A673 (cell line): ENCODE data around the gene AMPD2.
"Not testable (repeated sequence)": the region's sequence is repeated elsewhere in the genome, so short reads cannot be mapped to it uniquely, and the experiment has no call there.

Source experiments
- EZH2 ChIP-seq: fragments of 200-600 bp; sonication (generic); IDR thresholded peaks from 2 replicates; pipeline ENCODE4 v1.6.1; 2017; ENCODE audit warnings: borderline replicate concordance, low read depth, mild to moderate bottlenecking, mixed read lengths, antibody characterized with exemption, low read length; ENCODE audit not compliant: poor library complexity, severe bottlenecking
- TF ChIP-seq, protein P1 (sequence below): fragments of 300-800, 200-600 bp; sonication (generic); conservative IDR thresholded peaks from 2 replicates; pipeline ENCODE4 v1.5.1; 2017; ENCODE audit warnings: low read depth, mild to moderate bottlenecking, antibody characterized with exemption, low read length, moderate library complexity, mixed read lengths

GRCh38 chr1:109669949-109670302 lies 50.3 kb downstream of the AMPD2 start:
- TF ChIP-seq, protein P1, sequence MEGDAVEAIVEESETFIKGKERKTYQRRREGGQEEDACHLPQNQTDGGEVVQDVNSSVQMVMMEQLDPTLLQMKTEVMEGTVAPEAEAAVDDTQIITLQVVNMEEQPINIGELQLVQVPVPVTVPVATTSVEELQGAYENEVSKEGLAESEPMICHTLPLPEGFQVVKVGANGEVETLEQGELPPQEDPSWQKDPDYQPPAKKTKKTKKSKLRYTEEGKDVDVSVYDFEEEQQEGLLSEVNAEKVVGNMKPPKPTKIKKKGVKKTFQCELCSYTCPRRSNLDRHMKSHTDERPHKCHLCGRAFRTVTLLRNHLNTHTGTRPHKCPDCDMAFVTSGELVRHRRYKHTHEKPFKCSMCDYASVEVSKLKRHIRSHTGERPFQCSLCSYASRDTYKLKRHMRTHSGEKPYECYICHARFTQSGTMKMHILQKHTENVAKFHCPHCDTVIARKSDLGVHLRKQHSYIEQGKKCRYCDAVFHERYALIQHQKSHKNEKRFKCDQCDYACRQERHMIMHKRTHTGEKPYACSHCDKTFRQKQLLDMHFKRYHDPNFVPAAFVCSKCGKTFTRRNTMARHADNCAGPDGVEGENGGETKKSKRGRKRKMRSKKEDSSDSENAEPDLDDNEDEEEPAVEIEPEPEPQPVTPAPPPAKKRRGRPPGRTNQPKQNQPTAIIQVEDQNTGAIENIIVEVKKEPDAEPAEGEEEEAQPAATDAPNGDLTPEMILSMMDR, result not testable (repeated sequence)
- TF ChIP-seq EZH2, result not testable (repeated sequence)
